ENCODE data around the gene ESYT2.
"Not testable (repeated sequence)": the region's sequence is repeated elsewhere in the genome, so short reads cannot be mapped to it uniquely, and the experiment has no call there.

Gene ESYT2

GRCh38 chr7:158856883-158857668 lies 27.8 kb upstream of the ESYT2 start:
- DNase-seq (ENCODE audit: low read depth): no peak

DNA sequence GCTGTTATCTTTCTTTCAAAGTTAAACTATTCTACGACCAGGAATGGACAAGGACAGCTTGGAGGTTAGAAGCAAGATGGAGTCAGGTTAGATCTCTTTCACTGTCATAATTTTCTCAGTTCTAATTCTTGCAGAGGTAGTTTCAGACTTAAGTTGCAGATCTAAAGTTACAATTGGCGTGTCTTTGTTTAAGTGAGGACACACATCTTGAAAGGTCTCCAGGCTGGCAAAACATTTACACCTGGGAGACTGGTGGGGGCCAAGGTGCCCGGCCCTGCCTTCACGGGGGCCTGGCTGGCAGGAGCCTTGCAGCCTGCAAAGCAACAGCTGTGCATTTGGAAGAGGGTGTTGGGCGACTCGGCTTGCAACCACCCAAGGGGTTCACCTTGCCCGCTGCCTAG lies 25.4 kb upstream of the ESYT2 start:
- no peak for DNase-seq (ENCODE audit: low read depth)

DNA sequence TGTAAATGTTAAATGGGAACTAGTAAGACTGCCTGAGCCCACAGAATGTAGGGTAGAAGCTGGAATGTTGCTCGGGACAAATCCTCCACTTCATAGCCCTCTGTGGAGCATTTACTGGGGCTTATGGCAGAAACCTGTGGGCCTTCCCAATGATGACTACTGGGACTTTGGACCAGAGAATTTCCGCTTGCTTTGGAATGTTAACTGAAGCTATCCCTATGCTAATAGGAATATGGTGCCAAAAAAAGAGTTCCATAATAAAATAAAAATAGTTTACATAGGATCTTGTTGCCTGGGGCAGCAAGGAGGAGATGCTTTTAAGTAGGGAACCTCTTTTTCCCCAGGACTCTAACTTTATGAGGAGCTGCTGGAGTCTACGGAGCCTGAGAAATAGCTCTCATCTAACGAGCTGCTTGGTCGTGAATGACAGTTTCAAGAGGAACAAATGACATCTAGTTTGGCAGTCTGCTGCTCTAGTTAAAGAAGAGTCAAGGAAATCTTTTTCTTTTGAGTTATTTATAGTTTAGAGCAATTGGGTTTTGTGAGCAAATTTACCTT lies 21.3 kb upstream of the ESYT2 start:
- DNase-seq (ENCODE audit: low read depth): no peak

DNA sequence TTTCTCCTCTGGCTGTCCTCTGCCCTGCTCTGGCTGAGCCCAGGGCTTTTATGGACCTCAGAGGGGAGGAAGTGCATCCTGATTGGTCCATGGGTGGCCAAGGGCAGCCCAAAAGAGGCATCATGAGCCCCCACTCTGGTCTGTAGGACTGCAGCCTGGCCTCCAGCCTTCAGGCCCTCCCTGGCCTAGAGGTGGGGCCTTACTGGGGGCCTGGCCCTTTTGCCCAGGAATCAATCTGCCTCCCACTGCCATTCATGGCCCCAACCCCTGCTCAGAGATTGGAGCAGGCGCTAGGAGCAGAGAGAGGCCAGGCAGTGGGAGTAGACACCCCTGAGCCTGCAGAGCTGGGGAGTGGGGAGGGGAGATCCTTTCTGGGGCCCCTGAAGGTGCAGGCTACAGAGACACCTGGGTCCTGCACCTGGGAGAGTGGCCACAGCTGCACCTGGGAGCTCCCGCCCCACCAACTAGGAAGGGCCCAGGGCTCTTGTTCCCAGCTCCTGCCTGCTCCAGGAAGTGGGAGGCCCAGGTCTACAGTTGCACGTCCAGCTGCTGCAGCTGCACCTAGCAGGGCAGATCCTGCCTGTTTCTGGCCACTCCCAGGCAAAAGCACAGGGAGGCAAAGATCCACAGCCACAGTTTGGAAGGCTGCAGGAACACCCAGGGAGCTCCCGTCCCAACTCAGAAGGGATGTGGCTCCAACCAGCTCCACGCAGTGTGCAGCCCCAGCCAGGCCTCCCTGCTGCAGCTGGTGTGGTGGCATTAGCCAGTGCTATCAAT lies 20.6 kb upstream of the ESYT2 start:
- DNase-seq (ENCODE audit: low read depth): no peak

DNA sequence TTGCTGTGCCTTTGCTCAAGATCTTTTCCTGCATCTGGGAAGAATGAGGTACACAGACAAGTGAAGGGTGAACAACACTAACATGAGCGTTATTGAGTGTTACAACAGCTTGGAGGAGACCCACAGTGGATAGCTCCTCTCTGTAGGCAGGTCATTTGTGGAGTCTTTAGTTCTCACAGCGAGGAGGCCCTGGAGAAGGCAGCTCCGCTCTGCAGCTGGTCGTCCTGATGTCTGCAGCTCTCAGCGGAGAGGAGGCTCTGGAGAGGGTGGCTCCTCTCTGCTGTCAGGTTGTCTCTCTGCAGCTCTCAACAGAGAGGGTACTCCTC lies 20.1 kb upstream of the ESYT2 start:
- DNase-seq (ENCODE audit: low read depth): no peak

DNA sequence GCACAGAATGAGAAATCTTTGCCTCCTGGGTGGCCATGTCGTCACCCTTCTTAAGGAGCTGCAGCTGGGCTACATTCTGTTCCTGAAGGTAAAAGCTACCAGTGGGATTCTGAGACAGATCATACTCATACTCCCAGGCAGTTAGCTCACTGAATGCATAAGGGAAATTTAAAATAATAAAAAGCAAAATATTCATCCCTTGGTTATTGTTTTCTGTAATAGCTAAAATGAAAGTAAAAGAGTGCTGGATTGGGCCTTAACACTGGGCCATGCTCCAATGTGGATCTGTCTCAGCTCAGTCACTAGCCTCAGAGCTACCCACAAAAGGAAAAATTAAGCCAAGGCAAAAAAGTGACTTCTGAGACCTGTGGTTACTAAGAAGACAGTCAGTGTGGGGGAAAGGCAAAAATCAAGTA lies 18.1 kb upstream of the ESYT2 start:
- no peak for DNase-seq (ENCODE audit: low read depth)

DNA sequence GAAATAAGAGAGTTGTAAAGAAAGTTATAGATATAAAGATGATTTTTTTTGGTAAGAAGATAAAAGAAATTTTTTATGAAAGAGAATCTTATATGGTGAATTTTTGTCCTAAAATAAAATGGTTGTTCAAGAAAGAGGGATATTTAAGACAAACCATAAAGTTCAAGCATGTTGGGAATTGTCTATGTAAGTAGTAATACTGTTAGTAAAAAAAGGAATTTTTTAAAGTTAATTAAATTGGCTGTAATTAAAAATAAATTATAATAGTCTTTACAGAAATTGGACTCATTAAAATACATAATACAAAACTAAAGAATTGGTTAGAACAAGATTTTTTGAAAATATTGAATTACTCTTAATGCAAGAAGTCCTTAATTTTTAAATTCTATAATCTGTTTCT lies 17.0 kb upstream of the ESYT2 start:
- no peak for DNase-seq (ENCODE audit: low read depth)

GRCh38 chr7:158843771-158844170 lies 14.5 kb upstream of the ESYT2 start:
- no peak for DNase-seq (ENCODE audit: low read depth)

DNA sequence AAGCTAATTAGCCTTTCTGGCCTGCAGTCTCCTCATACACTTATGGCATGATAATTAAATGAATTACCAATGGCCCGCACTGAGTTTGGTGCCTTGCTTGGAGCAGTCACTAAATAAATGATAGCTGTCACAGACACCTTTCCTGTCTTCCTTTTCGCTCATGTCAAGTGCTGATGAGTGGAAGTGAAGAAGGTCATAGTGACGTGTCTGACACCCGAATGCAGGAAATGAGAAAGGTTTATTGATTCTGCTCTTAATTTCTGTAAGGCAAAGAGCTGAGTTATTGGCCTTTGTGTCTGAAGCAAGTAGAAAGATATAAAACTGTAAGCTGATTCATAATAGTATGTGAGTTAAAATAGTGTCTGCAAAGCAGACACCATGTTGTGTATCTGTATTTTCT lies 13.2 kb upstream of the ESYT2 start:
- DNase-seq (ENCODE audit: low read depth): no peak

DNA sequence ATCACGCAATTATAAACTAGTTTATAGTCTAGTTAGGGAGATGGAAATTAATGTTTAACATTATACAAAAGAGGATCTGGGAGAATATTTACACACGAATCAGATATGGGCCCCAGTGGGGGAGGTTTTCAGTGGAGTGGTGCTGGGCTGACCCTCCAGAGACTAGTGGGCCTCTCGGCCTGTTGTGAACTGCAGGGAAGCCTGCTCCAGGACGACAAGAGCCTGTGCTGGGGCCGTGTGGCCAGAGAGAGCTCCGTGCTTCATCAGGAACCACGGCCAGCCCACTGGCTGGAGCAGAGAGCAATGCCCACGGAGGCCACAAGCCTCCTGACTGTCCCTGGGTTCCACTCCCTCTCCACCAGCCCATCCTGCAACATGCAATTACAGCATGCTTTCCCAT lies 11.3 kb upstream of the ESYT2 start:
- DNase-seq (ENCODE audit: low read depth): no peak

GRCh38 chr7:158839177-158839576 lies 9.9 kb upstream of the ESYT2 start:
- DNase-seq (ENCODE audit: low read depth): not testable (repeated sequence)

- DNase-seq (ENCODE audit: low read depth): no peak
Observed at GRCh38 chr7:158837790-158838637, 8.7 kb upstream of the ESYT2 start.

DNA sequence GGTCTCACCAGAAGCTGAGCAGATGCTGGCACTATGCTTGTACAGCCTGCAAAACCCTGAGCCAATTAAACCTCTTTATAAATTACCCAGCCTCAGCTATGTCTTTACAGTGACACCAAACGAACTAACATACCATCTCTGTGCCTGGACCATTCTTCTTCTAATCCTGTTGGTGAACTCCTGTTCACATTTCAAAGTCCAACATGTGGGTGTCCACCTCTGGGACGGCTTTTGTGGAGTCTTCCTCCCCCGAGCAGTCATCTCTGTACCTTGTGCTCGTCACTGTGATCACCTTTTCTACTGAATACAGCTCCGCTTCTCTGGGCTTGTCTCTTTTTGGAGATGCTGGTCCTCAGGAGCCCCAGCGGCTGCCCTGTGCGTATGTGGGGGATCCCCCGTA lies 7.4 kb upstream of the ESYT2 start:
- no peak for DNase-seq (ENCODE audit: low read depth)

GRCh38 chr7:158834878-158835784 lies 5.8 kb upstream of the ESYT2 start:
- DNase-seq (ENCODE audit: low read depth): no peak

- DNase-seq (ENCODE audit: low read depth): no peak
Observed at GRCh38 chr7:158832994-158833393, 3.7 kb upstream of the ESYT2 start.

DNA sequence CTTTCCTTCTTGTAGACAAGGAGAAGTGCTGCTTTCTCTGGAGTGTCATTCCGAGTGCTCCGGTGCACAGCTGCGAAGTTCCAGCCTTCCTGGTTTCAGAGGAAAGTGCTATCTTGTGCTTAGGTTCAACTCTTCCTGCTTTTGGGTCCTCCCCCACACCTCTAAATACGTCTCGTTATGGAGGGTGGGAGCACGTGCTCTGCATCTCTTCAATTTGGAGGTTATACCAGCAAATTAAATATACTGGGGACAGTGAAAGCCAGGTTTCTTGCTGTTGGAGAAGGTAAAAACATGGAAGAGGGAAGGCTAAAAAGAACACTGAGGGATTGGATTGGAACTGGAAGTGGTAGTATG lies 2.4 kb upstream of the ESYT2 start:
- no peak for DNase-seq (ENCODE audit: low read depth)

DNA sequence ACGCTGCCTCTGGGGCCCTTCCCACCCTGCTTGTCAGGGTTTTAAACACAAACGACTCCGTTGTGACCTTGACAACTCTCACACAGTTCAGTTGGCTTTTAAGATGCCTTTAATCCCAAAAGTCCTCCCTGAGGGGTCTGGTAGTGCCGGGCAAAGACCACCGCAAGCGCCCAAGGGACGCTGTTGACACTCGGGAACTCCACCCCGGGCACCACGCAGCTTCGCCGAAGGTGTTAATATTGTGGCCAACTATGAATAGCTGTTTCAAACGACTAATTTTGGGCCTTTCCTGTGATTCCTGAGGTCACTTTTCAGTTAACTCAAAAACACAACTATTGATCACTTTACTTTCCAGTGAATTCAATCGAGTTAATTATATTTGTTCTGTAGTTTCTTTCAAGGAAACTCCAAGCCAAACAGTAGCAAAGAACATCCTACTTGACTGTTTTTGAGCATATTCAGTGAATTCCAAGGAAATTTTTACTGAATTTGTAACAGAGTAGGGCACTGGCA lies 958 bp upstream of the ESYT2 start:
- no peak for DNase-seq (ENCODE audit: low read depth)

DNA sequence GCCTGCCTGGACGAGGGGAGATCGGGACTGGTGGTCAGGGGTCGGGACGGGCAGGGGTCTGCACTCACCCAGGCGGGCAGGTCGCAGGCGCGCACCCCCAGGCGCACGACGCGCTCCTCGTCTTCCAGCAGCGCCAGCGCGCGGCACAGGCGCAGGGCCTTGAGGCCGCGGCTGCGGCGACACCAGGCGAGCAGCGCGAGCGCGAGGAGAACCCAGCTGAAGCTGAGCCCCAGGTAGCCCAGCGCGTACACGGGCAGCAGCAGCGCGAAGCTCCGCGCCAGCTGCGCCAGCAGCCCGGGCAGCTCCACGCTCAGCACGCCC lies 328 bp downstream of the ESYT2 start:
- DNase-seq (ENCODE audit: low read depth): no peak

DNA sequence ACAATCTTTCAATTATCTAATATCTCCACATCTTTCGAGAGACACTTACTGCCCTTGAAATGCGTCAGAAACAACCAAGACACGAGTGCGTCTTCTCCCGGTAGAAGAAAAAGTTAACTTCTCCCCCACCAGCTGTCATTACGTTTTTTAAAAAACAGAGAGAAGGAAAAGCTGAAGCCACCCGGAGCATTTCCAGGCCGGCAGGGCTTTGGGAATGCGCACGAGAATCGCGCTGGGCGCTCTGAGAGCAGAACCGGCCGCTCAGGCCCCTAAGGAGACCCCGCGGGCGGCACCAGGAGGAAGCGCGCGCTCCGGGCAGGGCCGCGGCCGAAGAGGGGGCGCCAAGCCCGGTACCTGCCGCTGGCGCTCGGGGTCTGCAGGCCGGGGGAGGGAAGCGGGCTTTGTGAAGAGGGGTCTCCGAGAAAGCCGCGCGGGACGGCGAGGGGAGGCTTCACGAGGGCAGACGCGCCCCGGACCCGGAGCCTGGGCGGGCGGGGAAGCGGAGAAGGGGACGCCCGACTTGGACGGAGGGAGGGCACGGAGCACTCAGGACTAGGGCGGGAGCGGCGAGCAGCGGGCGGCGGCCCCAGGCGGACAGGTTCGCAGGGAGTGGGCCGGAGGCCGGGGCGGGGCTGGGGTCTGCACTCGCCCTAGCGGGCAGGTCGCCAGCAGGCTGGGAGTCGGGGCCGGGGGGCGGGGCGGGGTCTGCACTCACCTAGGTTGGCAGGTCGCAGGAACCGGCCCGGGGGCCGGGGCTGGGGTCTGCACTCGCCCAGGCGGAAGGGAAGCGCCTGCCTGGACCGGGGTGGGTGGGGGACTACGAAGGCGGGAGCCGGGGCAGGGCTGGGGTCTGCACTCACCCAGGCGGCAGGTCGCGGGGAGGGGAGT lies 932 bp downstream of the ESYT2 start:
- DNase-seq (ENCODE audit: low read depth): no peak

- DNase-seq (ENCODE audit: low read depth): no peak
Observed at GRCh38 chr7:158827411-158828132, 1.7 kb downstream of the ESYT2 start.
